CD14-positive monocyte (primary cell): Measurements from ENCODE around the gene SPACA1. TPM values are rescaled to one million over a fixed set of nuclear protein-coding genes. Genes with fewer than 3 reads are reported as not detected.

Experiments
- DNase-seq, 3 donors: peaks; one replicate each; pipeline ENCODE4 v3.0.0-alpha.2; 2011 to 2022
- H2AFZ ChIP-seq: 2 replicates; pipeline ENCODE4 v1.6.0; 2012; ENCODE audit warnings: mild to moderate bottlenecking, low read depth, low read length, inconsistent platforms; ENCODE audit not compliant: insufficient read depth, poor library complexity, severe bottlenecking
- H3K27ac ChIP-seq, 2 donors: 1 replicate in 1 of 2; 2 replicates in 1 of 2; pipeline ENCODE4 v1.5.1; 2012 to 2013; ENCODE audit warnings: low read length in 2 of 2, control low read depth in 1 of 2, inconsistent platforms in 1 of 2, low read depth in 1 of 2, mild to moderate bottlenecking in 1 of 2
- H3K27me3 ChIP-seq, 2 donors: one replicate each; pipeline versions ENCODE4 v1.6.0 to v1.6.1; 2011 to 2013; ENCODE audit warnings: low read length in 2 of 2; ENCODE audit not compliant: control insufficient read depth in 2 of 2, insufficient read depth in 2 of 2
- H3K36me3 ChIP-seq, 2 donors: replicated peaks in 1 of 2; 1 replicate in 1 of 2; 2 replicates in 1 of 2; pipeline versions ENCODE4 v1.5.1 to v1.6.1; 2012 to 2013; ENCODE audit warnings: low read length in 2 of 2, control low read depth in 1 of 2, inconsistent platforms in 1 of 2, mild to moderate bottlenecking in 1 of 2; ENCODE audit not compliant: insufficient read depth in 2 of 2, control insufficient read depth in 1 of 2
- H3K4me1 ChIP-seq, 2 donors: 1 replicate in 1 of 2; 2 replicates in 1 of 2; pipeline versions ENCODE4 v1.5.1 to v1.6.1; 2012 to 2013; ENCODE audit warnings: low read length in 2 of 2, control low read depth in 1 of 2, inconsistent platforms in 1 of 2, mild to moderate bottlenecking in 1 of 2, moderate library complexity in 1 of 2; ENCODE audit not compliant: insufficient read depth in 2 of 2, control insufficient read depth in 1 of 2
- H3K4me2 ChIP-seq: replicated peaks from 2 replicates; pipeline ENCODE3; 2012; ENCODE audit warnings: low read length, moderate library complexity, mild to moderate bottlenecking; ENCODE audit not compliant: poor library complexity, severe bottlenecking; ENCODE audit errors: extremely low read depth
- H3K4me3 ChIP-seq, 3 experiments: fragments of 200-600 bp in 1 of 3; sonication (generic) in 1 of 3; replicated peaks in 1 of 3; 1 replicate in 2 of 3; 2 replicates in 1 of 3; pipeline ENCODE4 v1.5.1; 2011 to 2013; ENCODE audit warnings: low read length in 3 of 3, mild to moderate bottlenecking in 3 of 3, control low read depth in 2 of 3, low read depth in 2 of 3, inconsistent platforms in 1 of 3, moderate library complexity in 1 of 3
- H3K79me2 ChIP-seq: 2 replicates; pipeline ENCODE4 v1.6.0; 2012; ENCODE audit warnings: mild to moderate bottlenecking, control low read depth, inconsistent platforms, low read length, moderate library complexity; ENCODE audit not compliant: insufficient read depth
- H3K9ac ChIP-seq: 2 replicates; pipeline ENCODE4 v1.6.0; 2017; ENCODE audit warnings: low read length, mild to moderate bottlenecking; ENCODE audit not compliant: insufficient read depth, poor library complexity, severe bottlenecking
- H3K9me3 ChIP-seq, 2 donors: replicated peaks in 1 of 2; 1 replicate in 1 of 2; 2 replicates in 1 of 2; pipeline versions ENCODE4 v1.5.1 to v1.6.1; 2012 to 2013; ENCODE audit warnings: low read length in 2 of 2, control low read depth in 1 of 2; ENCODE audit not compliant: control insufficient read depth in 1 of 2, insufficient read depth in 1 of 2
- H4K20me1 ChIP-seq: 2 replicates; pipeline ENCODE4 v1.6.0; 2012; ENCODE audit warnings: mild to moderate bottlenecking, low read length, control low read depth, moderate library complexity; ENCODE audit not compliant: insufficient read depth
- H3K27ac Mint-ChIP-seq, 7 donors: one replicate each; pipeline ENCODE4 v1.8.0; 2020; ENCODE audit warnings: mild to moderate bottlenecking in 7 of 7, mixed read lengths in 7 of 7, moderate library complexity in 6 of 7, inconsistent platforms in 2 of 7
- H3K27me3 Mint-ChIP-seq, 3 donors: one replicate each; pipeline ENCODE4 v1.8.0; 2021 to 2022; ENCODE audit warnings: low read depth in 3 of 3, mild to moderate bottlenecking in 3 of 3, mixed read lengths in 3 of 3, moderate library complexity in 3 of 3, inconsistent platforms in 1 of 3
- H3K36me3 Mint-ChIP-seq, 2 donors: one replicate each; pipeline ENCODE4 v1.8.0; 2020; ENCODE audit warnings: mixed read lengths in 2 of 2, inconsistent platforms in 1 of 2, mild to moderate bottlenecking in 1 of 2
- H3K4me1 Mint-ChIP-seq: one replicate; pipeline ENCODE4 v1.8.0; 2020; ENCODE audit warnings: mild to moderate bottlenecking, mixed read lengths
- H3K4me3 Mint-ChIP-seq, 2 donors: one replicate each; pipeline ENCODE4 v1.8.0; 2020; ENCODE audit warnings: mild to moderate bottlenecking in 2 of 2, mixed read lengths in 2 of 2, moderate library complexity in 1 of 2
- H3K9me3 Mint-ChIP-seq, 7 donors: one replicate each; pipeline ENCODE4 v1.8.0; 2020 to 2022; ENCODE audit warnings: mixed read lengths in 7 of 7, mild to moderate bottlenecking in 6 of 7, moderate library complexity in 6 of 7, inconsistent platforms in 2 of 7
- CTCF ChIP-seq: fragments of 200-600 bp; IDR thresholded peaks from one replicate; pipeline ENCODE4 v1.8.0; 2022; ENCODE audit warnings: antibody characterized with exemption, mild to moderate bottlenecking
- WGBS: methylation state at CpG from one replicate; pipeline ENCODE4 v1.1.5; 2013; ENCODE audit warnings: missing lambda C conversion rate; ENCODE audit not compliant: insufficient coverage; 5-methylcytosine and 5-hydroxymethylcytosine counted together
- intact Hi-C, 2 donors: fragments of 100-400 bp; cut with micrococcal nuclease; formaldehyde crosslinking; loops; one replicate each; pipeline versions ENCODE4 v1.15.0 to v1.15.1; 2023
- polyA plus RNA-seq, 3 donors: library from polyadenylated mRNA; depleted of rRNA in 1 of 3; unstranded in 2 of 3; stranded (reverse) in 1 of 3; fragments of 300-500 nt in 2 of 3; fragments of >200 nt in 1 of 3; fragmentation: Illumina TruSeq in 2 of 3; gene quantifications; 1 replicate in 2 of 3; 2 replicates in 1 of 3; pipeline ENCODE4 v1.2.3, GENCODE V29; 2012 to 2021

SPACA1 gene
- polyA plus RNA-seq, 3 donors, result not detected

- Mint-ChIP-seq H3K27ac (no peak overlapping the region), H3K4me1 (no peaks in the 10 kb centered on the region), H3K27me3 (peaks cover 0 to 2% (median 0%) of the 10 kb centered on the region in 3 donors), H3K36me3 (no peaks in the 10 kb centered on the region), H3K9me3 (peaks cover 0 to 2% (median 0%) of the 10 kb centered on the region in 7 donors), H3K4me3 (no peak overlapping the region)
- no peak for TF ChIP-seq CTCF
- H3K4me2 ChIP-seq, result no peak overlapping the region
- H4K20me1 ChIP-seq, result no peaks in the 10 kb centered on the region
- no peaks in the 10 kb centered on the region for H3K79me2 ChIP-seq
- H3K4me3 ChIP-seq, result no peak overlapping the region
- no peaks in the 10 kb centered on the region for H3K9me3 ChIP-seq
- no peaks in the 10 kb centered on the region for H3K4me1 ChIP-seq
- H3K9ac ChIP-seq, result no peak overlapping the region
- H3K27ac ChIP-seq, result no peak overlapping the region
- 92% methylated on average over 2 of the region's 5 CpGs for WGBS
- H3K36me3 ChIP-seq, result no peaks in the 10 kb centered on the region
- no peaks in the 10 kb centered on the region for H3K27me3 ChIP-seq
- DNase-seq, result no peak
- no peak overlapping the region for H2AFZ ChIP-seq
- intact Hi-C loops, result no loop called here
Measured at GRCh38 chr6:88111991-88112390, 64.3 kb downstream of the SPACA1 start.

- Mint-ChIP-seq H3K36me3 (no peaks in the 10 kb centered on the region), H3K4me3 (no peak overlapping the region), H3K27ac (no peak overlapping the region), H3K4me1 (no peaks in the 10 kb centered on the region), H3K9me3 (peaks cover 0 to 3% (median 0%) of the 10 kb centered on the region in 7 donors), H3K27me3 (peaks cover 0 to 2% (median 0%) of the 10 kb centered on the region in 3 donors)
- Histone ChIP-seq H2AFZ (no peak overlapping the region), H3K9me3 (no peaks in the 10 kb centered on the region), H3K4me2 (no peak overlapping the region), H3K9ac (no peak overlapping the region), H4K20me1 (no peaks in the 10 kb centered on the region), H3K79me2 (no peaks in the 10 kb centered on the region), H3K27me3 (no peaks in the 10 kb centered on the region), H3K27ac (no peak overlapping the region), H3K4me1 (no peaks in the 10 kb centered on the region), H3K36me3 (no peaks in the 10 kb centered on the region), H3K4me3 (no peak overlapping the region)
- DNase-seq, result no peak
- no peak for TF ChIP-seq CTCF
- intact Hi-C loops, result no loop called here
- WGBS, result 33% methylated on average over 1 of the region's 2 CpGs
Measured at GRCh38 chr6:88114838-88115237, 67.2 kb downstream of the SPACA1 start.
